Progenitor cell of endocrine pancreas (in vitro differentiated cells): ENCODE measurements around the gene MRPS12. TPM values are rescaled to one million over a fixed set of nuclear protein-coding genes. Genes with fewer than 3 reads are reported as not detected.

Experiments
- DNase-seq: peaks from one replicate; pipeline ENCODE4 v3.0.0; 2021; ENCODE audit warnings: low spot score; ENCODE audit not compliant: unreplicated experiment
- H3K27ac Mint-ChIP-seq: 2 replicates; pipeline ENCODE4 v1.8.0; 2021; ENCODE audit warnings: mild to moderate bottlenecking, moderate library complexity, mixed read lengths
- H3K27me3 Mint-ChIP-seq: 2 replicates; pipeline ENCODE4 v1.8.0; 2021; ENCODE audit warnings: mixed read lengths
- H3K36me3 Mint-ChIP-seq: 2 replicates; pipeline ENCODE4 v1.8.0; 2022; ENCODE audit warnings: mixed read lengths; ENCODE audit not compliant: insufficient read depth
- H3K4me1 Mint-ChIP-seq: 2 replicates; pipeline ENCODE4 v1.8.0; 2021; ENCODE audit warnings: low read depth, mixed read lengths
- H3K4me3 Mint-ChIP-seq: 2 replicates; pipeline ENCODE4 v1.8.0; 2021; ENCODE audit warnings: low read depth, mild to moderate bottlenecking, moderate library complexity, mixed read lengths
- H3K9me3 Mint-ChIP-seq: 2 replicates; pipeline ENCODE4 v1.8.0; 2021; ENCODE audit warnings: low read depth, mixed read lengths
- CTCF ChIP-seq: fragments of 200-600 bp; sonication (generic); IDR thresholded peaks from one replicate; pipeline ENCODE4 v1.5.0; 2021; ENCODE audit warnings: antibody characterized with exemption, mild to moderate bottlenecking; ENCODE audit not compliant: unreplicated experiment
- total RNA-seq: library from RNA; stranded (reverse); gene quantifications from 2 replicates; pipeline ENCODE4 v1.2.1, GENCODE V29; 2021

Gene MRPS12
- total RNA-seq, 1 donor from 2014 or later = 26.7 TPM

GRCh38 chr19:38891771-38892170 is 39.0 kb upstream of the MRPS12 start:
- Mint-ChIP-seq H3K27ac (no peak overlapping the region), H3K4me3 (no peak overlapping the region), H3K36me3 (no peaks in the 10 kb centered on the region), H3K9me3 (no peaks in the 10 kb centered on the region), H3K4me1 (no peaks in the 10 kb centered on the region), H3K27me3 (no peaks in the 10 kb centered on the region)
- DNase-seq = no peak
- TF ChIP-seq CTCF = no peak

GRCh38 chr19:38892841-38893240 is 37.9 kb upstream of the MRPS12 start:
- Mint-ChIP-seq H3K36me3 (no peaks in the 10 kb centered on the region), H3K9me3 (no peaks in the 10 kb centered on the region), H3K27ac (no peak overlapping the region), H3K4me1 (no peaks in the 10 kb centered on the region), H3K27me3 (no peaks in the 10 kb centered on the region), H3K4me3 (no peak overlapping the region)
- no peak for TF ChIP-seq CTCF
- no peak for DNase-seq

- peaks cover under 1% of the 10 kb centered on the region for H3K4me1 Mint-ChIP-seq
- no peak for DNase-seq
- no peak overlapping the region for H3K27ac Mint-ChIP-seq
- TF ChIP-seq CTCF = no peak
- H3K36me3 Mint-ChIP-seq = no peaks in the 10 kb centered on the region
- H3K9me3 Mint-ChIP-seq = no peaks in the 10 kb centered on the region
- H3K4me3 Mint-ChIP-seq = no peak overlapping the region
- no peaks in the 10 kb centered on the region for H3K27me3 Mint-ChIP-seq
Measured at GRCh38 chr19:38893341-38893771, 37.4 kb upstream of the MRPS12 start.

GRCh38 chr19:38894968-38895367 is 35.8 kb upstream of the MRPS12 start:
- H3K4me3 Mint-ChIP-seq = no peak overlapping the region
- no peak overlapping the region for H3K27ac Mint-ChIP-seq
- no peak for DNase-seq
- H3K4me1 Mint-ChIP-seq = peaks cover 9% of the 10 kb centered on the region
- no peaks in the 10 kb centered on the region for H3K9me3 Mint-ChIP-seq
- H3K27me3 Mint-ChIP-seq = peaks cover 3% of the 10 kb centered on the region
- TF ChIP-seq CTCF = no peak
- no peaks in the 10 kb centered on the region for H3K36me3 Mint-ChIP-seq

GRCh38 chr19:38898788-38899446 is 31.8 kb upstream of the MRPS12 start:
- TF ChIP-seq CTCF = no peak
- peak overlapping the region; percentile 98 for H3K4me3 Mint-ChIP-seq
- H3K27me3 Mint-ChIP-seq = peaks cover 3% of the 10 kb centered on the region
- no peaks in the 10 kb centered on the region for H3K9me3 Mint-ChIP-seq
- peaks cover 20% of the 10 kb centered on the region for H3K4me1 Mint-ChIP-seq
- peaks cover 2% of the 10 kb centered on the region for H3K36me3 Mint-ChIP-seq
- peak overlapping the region; percentile 99 for H3K27ac Mint-ChIP-seq
- no peak for DNase-seq
